ENCODE results near the gene FBXO41. TPM values are rescaled to one million over a fixed set of nuclear protein-coding genes. Genes with fewer than 3 reads are reported as not detected.

The FBXO41 gene
- total and polyA plus RNA-seq, 4 donors, result 8.1 to 50.6 (median 33.8) TPM

- Histone ChIP-seq H3K27ac (ENCODE audit: low read depth, low read length) (no peak overlapping the region), H3K36me3 (ENCODE audit: control insufficient read depth, insufficient read depth, low read length) (no peaks in the 10 kb centered on the region), H3K4me3 (ENCODE audit: low read depth, low read length) (no peak overlapping the region), H3K9me3 (ENCODE audit: control insufficient read depth, insufficient read depth, low read length) (no peaks in the 10 kb centered on the region), H3K4me1 (ENCODE audit: control insufficient read depth, insufficient read depth, low read length) (peaks cover 2% of the 10 kb centered on the region), H3K27me3 (ENCODE audit: control insufficient read depth, insufficient read depth, low read length) (peaks cover 33% of the 10 kb centered on the region)
- no peak for DNase-seq (ENCODE audit: low read depth in 4 of 6, low spot score in 6 of 6)
- 80% methylated on average over 3 of the region's 3 CpGs for WGBS (ENCODE audit: insufficient coverage)
Measured at GRCh38 chr2:73208258-73208657, 76.0 kb downstream of the FBXO41 start.

GRCh38 chr2:73205611-73206010 lies 78.7 kb downstream of the FBXO41 start:
- 96% methylated on average over 5 of the region's 6 CpGs for WGBS (ENCODE audit: insufficient coverage)
- DNase-seq (ENCODE audit: low read depth in 4 of 6, low spot score in 6 of 6), result no peak
- peaks cover 59% of the 10 kb centered on the region for H3K27me3 ChIP-seq (ENCODE audit: control insufficient read depth, insufficient read depth, low read length)
- H3K27ac ChIP-seq (ENCODE audit: low read depth, low read length), result no peak overlapping the region
- H3K36me3 ChIP-seq (ENCODE audit: control insufficient read depth, insufficient read depth, low read length), result no peaks in the 10 kb centered on the region
- H3K4me3 ChIP-seq (ENCODE audit: low read depth, low read length), result no peak overlapping the region
- H3K4me1 ChIP-seq (ENCODE audit: control insufficient read depth, insufficient read depth, low read length), result peaks cover 16% of the 10 kb centered on the region
- H3K9me3 ChIP-seq (ENCODE audit: control insufficient read depth, insufficient read depth, low read length), result no peaks in the 10 kb centered on the region

Small RNAs within 50 kb of the gene (small RNA-seq; reads per million reads assigned to genes)
- not detected for gene RNU6-111P (ENCODE audit: low replicate concordance)

Other genes starting within 250 kb of the FBXO41 start
- 10 to 100 TPM; 26.0 to 39.3 TPM for gene SFXN5, start 212.8 kb downstream of the FBXO41 start, total RNA-seq
- gene SFXN5, start 212.8 kb downstream of the FBXO41 start, polyA plus RNA-seq (ENCODE audit: insufficient read length in 2 of 2), result 10 to 100 TPM; 70.2 to 73.9 TPM
- 10 to 100 TPM; 15.8 to 17.0 TPM for gene RAB11FIP5, start 171.5 kb downstream of the FBXO41 start, total RNA-seq
- gene RAB11FIP5, start 171.5 kb downstream of the FBXO41 start, polyA plus RNA-seq (ENCODE audit: insufficient read length in 2 of 2), result 10 to 100 TPM; 20.6 to 23.6 TPM
- gene NOTO, start 81.9 kb downstream of the FBXO41 start, total RNA-seq, result not detected
- gene NOTO, start 81.9 kb downstream of the FBXO41 start, polyA plus RNA-seq (ENCODE audit: insufficient read length in 2 of 2), result under 1 TPM in 1 of 2 donors, not detected in 1; 0.06 TPM
- 10 to 100 TPM; 14.2 to 30.2 TPM for gene SMYD5, start 70.2 kb downstream of the FBXO41 start, total RNA-seq
- gene SMYD5, start 70.2 kb downstream of the FBXO41 start, polyA plus RNA-seq (ENCODE audit: insufficient read length in 2 of 2), result 10 to 100 TPM; 36.9 to 42.5 TPM
- 10 to 100 TPM; 12.6 to 38.0 TPM for gene PRADC1, start 51.2 kb downstream of the FBXO41 start, total RNA-seq
- gene PRADC1, start 51.2 kb downstream of the FBXO41 start, polyA plus RNA-seq (ENCODE audit: insufficient read length in 2 of 2), result 10 to 100 TPM; 21.2 to 28.2 TPM
- gene CCT7, start 50.2 kb downstream of the FBXO41 start, total RNA-seq, result 100 to 1,000 TPM; 194 to 248 TPM
- 100 to 1,000 TPM; 212 to 225 TPM for gene CCT7, start 50.2 kb downstream of the FBXO41 start, polyA plus RNA-seq (ENCODE audit: insufficient read length in 2 of 2)
- under 1 TPM in 1 of 2 donors, not detected in 1; 0.10 TPM for gene EGR4, start 9.1 kb upstream of the FBXO41 start, total RNA-seq
- not detected for gene EGR4, start 9.1 kb upstream of the FBXO41 start, polyA plus RNA-seq (ENCODE audit: insufficient read length in 2 of 2)
- 10 to 100 TPM; 44.1 to 55.3 TPM for gene ALMS1, start 101.4 kb upstream of the FBXO41 start, total RNA-seq
- gene ALMS1, start 101.4 kb upstream of the FBXO41 start, polyA plus RNA-seq (ENCODE audit: insufficient read length in 2 of 2), result 10 to 100 TPM; 22.0 to 29.6 TPM

All from spinal cord (tissue), 10 donors.